GM21737 (cell line): ENCODE data around the gene TMBIM1.

Source experiments
- ATAC-seq: cut with Tn5 transposase; IDR thresholded peaks from one replicate; pipeline ENCODE4 v1.9.1; 2021; ENCODE audit warnings: mild to moderate bottlenecking, moderate library complexity; ENCODE audit not compliant: unreplicated experiment

TMBIM1 gene

GRCh38 chr2:218293715-218294429 lies 1.6 kb upstream of the TMBIM1 start:
- no peak for ATAC-seq

GRCh38 chr2:218291318-218292047 lies 820 bp downstream of the TMBIM1 start:
- ATAC-seq = no peak

GRCh38 chr2:218290316-218291261 lies 1.7 kb downstream of the TMBIM1 start:
- peak; percentile 54 for ATAC-seq

- no peak for ATAC-seq
Observed at GRCh38 chr2:218289639-218290315, 2.5 kb downstream of the TMBIM1 start.

- ATAC-seq = peak; percentile 68
Observed at GRCh38 chr2:218286570-218287459, 5.5 kb downstream of the TMBIM1 start.

- ATAC-seq = no peak
Observed at GRCh38 chr2:218285604-218286003, 6.7 kb downstream of the TMBIM1 start.

- ATAC-seq = peak; percentile 31
Observed at GRCh38 chr2:218284106-218284811, 8.0 kb downstream of the TMBIM1 start.

- ATAC-seq = no peak
Observed at GRCh38 chr2:218282173-218282991, 9.9 kb downstream of the TMBIM1 start.

- ATAC-seq = no peak
Observed at GRCh38 chr2:218281449-218281848, 10.9 kb downstream of the TMBIM1 start.

GRCh38 chr2:218280260-218280870 lies 11.9 kb downstream of the TMBIM1 start:
- ATAC-seq = no peak

GRCh38 chr2:218278531-218279360 lies 13.6 kb downstream of the TMBIM1 start:
- no peak for ATAC-seq

GRCh38 chr2:218277921-218278320 lies 14.4 kb downstream of the TMBIM1 start:
- ATAC-seq = no peak

GRCh38 chr2:218276986-218277755 lies 15.1 kb downstream of the TMBIM1 start:
- no peak for ATAC-seq

GRCh38 chr2:218275371-218276072 lies 16.8 kb downstream of the TMBIM1 start:
- no peak for ATAC-seq

- ATAC-seq = no peak
Observed at GRCh38 chr2:218274586-218274985, 17.7 kb downstream of the TMBIM1 start.

- no peak for ATAC-seq
Observed at GRCh38 chr2:218273908-218274249, 18.4 kb downstream of the TMBIM1 start.
